Pancreas (tissue), 10 donors: ENCODE data around the gene POU4F1. TPM values are rescaled to one million over a fixed set of nuclear protein-coding genes. Genes with fewer than 3 reads are reported as not detected.

Source experiments
- ATAC-seq, 4 donors: fragments of 200-7000 bp; cut with Tn5 transposase; one replicate each; pipeline versions ENCODE4 v1.8.0 to v1.9.1; 2020; ENCODE audit warnings: mild to moderate bottlenecking in 4 of 4, moderate library complexity in 4 of 4
- DNase-seq, 6 donors: peaks; one replicate each; pipeline ENCODE4 v3.0.0-alpha.2; 2020
- FAIRE-seq: peaks from 2 replicates; lab custom pipeline; 2012; peaks lifted over from hg19 to GRCh38; lab: Jason Lieb, UNC
- H3K27ac ChIP-seq, 4 donors: fragments of 200-600 bp; sonication (generic); 1 replicate in 3 of 4; 2 replicates in 1 of 4; pipeline versions ENCODE4 v1.5.0 to v1.8.0; 2020
- H3K27me3 ChIP-seq, 4 donors: fragments of 200-600 bp; one replicate each; pipeline ENCODE4 v1.8.0; 2021
- H3K36me3 ChIP-seq, 3 donors: fragments of 200-600 bp; sonication (generic) in 1 of 3; one replicate each; pipeline versions ENCODE4 v1.5.0 to v1.8.0; 2020 to 2021
- H3K4me1 ChIP-seq, 3 donors: fragments of 200-600 bp; one replicate each; pipeline ENCODE4 v1.8.0; 2021
- H3K4me3 ChIP-seq, 4 donors: fragments of 200-600 bp; sonication (generic) in 2 of 4; one replicate each; pipeline versions ENCODE4 v1.5.0 to v1.8.0; 2020 to 2021
- H3K9me3 ChIP-seq, 4 donors: fragments of 200-600 bp; one replicate each; pipeline ENCODE4 v1.8.0; 2021
- WGBS, 2 donors: extraction: QIAGEN DNeasy Blood & Tissue Kit; methylation state at CpG; one replicate each; pipeline ENCODE4 v1.1.7; 2013; 5-methylcytosine and 5-hydroxymethylcytosine counted together
- intact Hi-C, 3 donors: fragments of 100-400 bp; cut with DNase I; formaldehyde crosslinking; loops; one replicate each; pipeline versions ENCODE4 v1.11.1 to v1.14.2; 2022
- polyA plus RNA-seq, 2 donors: library from polyadenylated mRNA; stranded (reverse); fragments of 200-250 nt; gene quantifications; one replicate each; pipeline ENCODE4 v1.2.3, GENCODE V29; 2013
- total RNA-seq, 6 donors: library from RNA; stranded (reverse); fragmentation: NEBNext Ultra II Directional in 4 of 6; extraction: Animal tissue kit (Norgen Biotek cat#: 25700) in 4 of 6; gene quantifications; one replicate each; pipeline versions ENCODE4 v1.2.1 to v1.2.4, GENCODE V29; 2021 to 2023
- TF ChIP-seq, protein P1 (sequence below), 4 donors: fragments of 200-600 bp; sonication (generic) in 3 of 4; IDR thresholded peaks; one replicate each; pipeline versions ENCODE4 v1.5.0 to v1.8.0; 2021; ENCODE audit warnings: antibody characterized with exemption in 4 of 4
- donor health status: healthy with polysubstance abuse.
- donor health status: DM: no; HTN: no; CAD: no; lungs with moderate emphysema.
- donor health status: DM: no; HTN: no; CAD: no.
- donor health status: control.
- donor health status: control.
- donor health status: Bipolar disorder and iron deficiency.
- donor health status: DM: yes; HTN: yes; CAD: no.
- donor health status: DM: no; HTN: no; CAD: no.
- donor health status: DM: no; HTN: no; CAD: no.
- donor health status: DM: yes; HTN: yes; CAD: no.

Gene POU4F1
- total and polyA plus RNA-seq, 8 donors: 0.02 to 0.06 (median 0.04) TPM; not detected in 5

DNA sequence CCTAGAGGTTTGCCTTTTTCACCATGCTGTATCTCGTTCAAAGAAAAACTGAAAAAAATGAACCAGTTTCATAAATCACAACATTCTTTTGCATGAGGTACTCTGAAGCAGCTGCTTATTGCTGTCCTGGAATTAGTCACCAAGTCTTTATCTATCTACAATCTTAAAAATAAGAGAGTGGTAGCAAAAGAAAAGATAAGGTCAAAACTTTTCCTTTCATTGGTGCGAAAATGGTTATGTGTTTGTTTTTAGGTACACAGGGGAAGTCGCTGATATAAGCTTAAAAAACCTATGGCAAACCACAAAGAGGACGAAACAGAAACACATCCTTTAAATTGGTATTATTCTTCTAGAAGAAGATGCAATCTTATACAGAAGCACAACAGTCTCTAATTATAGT is 34.9 kb upstream of the POU4F1 start:
- no peak overlapping the region for H3K27ac ChIP-seq
- H3K4me3 ChIP-seq: no peak overlapping the region
- DNase-seq (no peak), ATAC-seq (no peak), FAIRE-seq (no peak)
- intact Hi-C loops: no loop called here
- no peaks in the 10 kb centered on the region for H3K9me3 ChIP-seq
- TF ChIP-seq, protein P1, sequence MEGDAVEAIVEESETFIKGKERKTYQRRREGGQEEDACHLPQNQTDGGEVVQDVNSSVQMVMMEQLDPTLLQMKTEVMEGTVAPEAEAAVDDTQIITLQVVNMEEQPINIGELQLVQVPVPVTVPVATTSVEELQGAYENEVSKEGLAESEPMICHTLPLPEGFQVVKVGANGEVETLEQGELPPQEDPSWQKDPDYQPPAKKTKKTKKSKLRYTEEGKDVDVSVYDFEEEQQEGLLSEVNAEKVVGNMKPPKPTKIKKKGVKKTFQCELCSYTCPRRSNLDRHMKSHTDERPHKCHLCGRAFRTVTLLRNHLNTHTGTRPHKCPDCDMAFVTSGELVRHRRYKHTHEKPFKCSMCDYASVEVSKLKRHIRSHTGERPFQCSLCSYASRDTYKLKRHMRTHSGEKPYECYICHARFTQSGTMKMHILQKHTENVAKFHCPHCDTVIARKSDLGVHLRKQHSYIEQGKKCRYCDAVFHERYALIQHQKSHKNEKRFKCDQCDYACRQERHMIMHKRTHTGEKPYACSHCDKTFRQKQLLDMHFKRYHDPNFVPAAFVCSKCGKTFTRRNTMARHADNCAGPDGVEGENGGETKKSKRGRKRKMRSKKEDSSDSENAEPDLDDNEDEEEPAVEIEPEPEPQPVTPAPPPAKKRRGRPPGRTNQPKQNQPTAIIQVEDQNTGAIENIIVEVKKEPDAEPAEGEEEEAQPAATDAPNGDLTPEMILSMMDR (IDR thresholded peaks at IDR 0.05): no peak
- H3K4me1 ChIP-seq: no peaks in the 10 kb centered on the region
- no peaks in the 10 kb centered on the region for H3K27me3 ChIP-seq
- WGBS, 2 donors: 90 to 91% methylated on average over 4 of the region's 4 CpGs
- H3K36me3 ChIP-seq: peaks cover 0 to 20% (median 0%) of the 10 kb centered on the region in 3 donors

DNA sequence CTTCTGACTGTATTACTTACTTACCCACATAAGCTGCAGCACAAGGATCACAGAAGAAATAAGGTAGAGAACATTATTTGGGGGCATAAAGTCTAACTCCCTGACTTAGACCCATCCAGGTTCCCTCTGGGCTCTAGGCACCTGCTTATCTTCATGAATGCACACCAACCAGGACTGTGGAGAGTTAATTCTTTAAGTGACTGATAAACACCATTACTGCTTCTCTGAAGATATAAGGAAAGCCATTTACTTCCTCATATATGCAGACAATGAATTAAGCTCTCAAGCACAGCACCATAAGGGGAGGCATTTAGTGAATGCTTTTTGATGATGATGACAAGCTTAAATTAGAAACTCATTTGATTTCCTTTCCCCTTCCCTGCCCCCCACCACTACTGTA is 33.1 kb upstream of the POU4F1 start:
- Histone ChIP-seq H3K4me1 (no peaks in the 10 kb centered on the region), H3K27me3 (no peaks in the 10 kb centered on the region), H3K4me3 (no peak overlapping the region), H3K36me3 (peaks cover 0 to 26% (median 0%) of the 10 kb centered on the region in 3 donors), H3K9me3 (no peaks in the 10 kb centered on the region), H3K27ac (no peak overlapping the region)
- ATAC-seq (no peak), DNase-seq (no peak), FAIRE-seq (no peak)
- TF ChIP-seq, protein P1 (IDR thresholded peaks at IDR 0.05): no peak
- intact Hi-C loops: no loop called here

DNA sequence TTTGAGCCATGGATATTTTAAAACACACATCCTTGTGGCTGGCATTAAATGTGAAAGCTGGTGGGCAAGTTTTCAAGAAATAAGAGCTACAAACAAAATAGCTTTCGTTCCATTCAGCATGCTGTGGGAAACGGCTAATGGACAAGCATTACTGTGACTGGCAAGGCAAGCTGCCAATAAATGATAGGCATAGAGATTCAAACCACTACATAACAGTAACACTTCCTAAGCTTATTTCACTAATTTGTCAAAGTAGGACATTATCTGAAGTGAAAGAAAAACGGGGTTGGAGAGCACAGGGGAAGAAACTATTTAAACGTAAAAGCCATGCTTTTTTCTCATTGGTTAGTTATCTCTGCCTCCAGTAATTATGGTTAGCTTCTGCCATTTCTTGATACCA is 29.6 kb upstream of the POU4F1 start:
- FAIRE-seq (no peak), ATAC-seq (no peak), DNase-seq (no peak)
- H3K27ac ChIP-seq: no peak overlapping the region
- intact Hi-C loops: no loop called here
- no peak overlapping the region for H3K4me3 ChIP-seq
- H3K27me3 ChIP-seq: no peaks in the 10 kb centered on the region
- TF ChIP-seq, protein P1 (IDR thresholded peaks at IDR 0.05): no peak
- H3K36me3 ChIP-seq: peaks cover 0 to 26% (median 0%) of the 10 kb centered on the region in 3 donors
- WGBS, 2 donors: 75 to 83% methylated on average over 4 of the region's 4 CpGs
- no peaks in the 10 kb centered on the region for H3K9me3 ChIP-seq
- H3K4me1 ChIP-seq: no peaks in the 10 kb centered on the region

DNA sequence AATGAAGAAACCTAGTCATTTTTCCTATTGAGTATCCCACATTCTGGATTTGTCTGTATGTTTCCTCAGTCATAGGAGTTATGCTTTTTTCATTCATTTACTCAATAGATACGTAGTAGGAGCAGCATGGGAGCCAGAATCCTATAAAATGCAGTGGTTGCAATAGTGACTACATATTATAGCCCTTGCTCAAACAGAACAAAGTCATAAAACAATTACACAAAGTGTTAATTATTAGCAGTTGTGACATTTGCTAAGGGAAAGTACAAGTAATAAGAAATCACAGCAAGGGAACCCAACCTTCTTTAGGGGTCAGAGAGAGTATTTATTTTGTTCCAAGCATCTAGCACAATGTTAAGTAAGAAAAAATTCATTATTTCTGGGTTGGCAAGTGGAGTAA is 27.7 kb upstream of the POU4F1 start:
- ATAC-seq (no peak), DNase-seq (no peak), FAIRE-seq (no peak)
- Histone ChIP-seq H3K9me3 (no peaks in the 10 kb centered on the region), H3K4me1 (no peaks in the 10 kb centered on the region), H3K27me3 (no peaks in the 10 kb centered on the region), H3K4me3 (no peak overlapping the region), H3K36me3 (peaks cover 0 to 10% (median 0%) of the 10 kb centered on the region in 3 donors), H3K27ac (no peak overlapping the region)
- WGBS, 2 donors: 85 to 93% methylated on average over 1 of the region's 1 CpG
- intact Hi-C loops: no loop called here
- TF ChIP-seq, protein P1 (IDR thresholded peaks at IDR 0.05): no peak

DNA sequence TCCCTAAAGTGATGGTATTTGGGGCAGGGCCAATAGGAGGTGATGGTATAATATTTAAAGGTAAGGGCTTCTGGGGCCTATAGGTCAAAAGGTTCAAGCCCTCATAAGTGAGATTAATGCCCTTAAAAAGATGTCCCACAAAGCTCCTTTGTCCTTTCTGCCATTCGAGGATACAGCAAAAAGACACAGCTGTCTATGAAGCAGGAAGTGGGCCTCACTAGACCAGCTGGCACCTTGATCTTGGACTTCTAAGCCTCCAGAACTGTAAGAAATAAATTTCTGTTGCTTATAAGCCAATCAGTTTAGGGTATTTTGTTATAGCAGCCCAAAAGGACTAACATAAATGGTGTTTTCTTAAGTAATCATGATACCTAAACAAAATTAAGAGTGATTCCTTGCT is 27.2 kb upstream of the POU4F1 start:
- Histone ChIP-seq H3K36me3 (peaks cover 0 to 9% (median 0%) of the 10 kb centered on the region in 3 donors), H3K27me3 (no peaks in the 10 kb centered on the region), H3K4me1 (no peaks in the 10 kb centered on the region), H3K27ac (no peak overlapping the region), H3K9me3 (no peaks in the 10 kb centered on the region), H3K4me3 (no peak overlapping the region)
- 90 to 94% methylated on average over 1 of the region's 1 CpG for WGBS, 2 donors
- no peak for ATAC-seq
- FAIRE-seq: no peak
- TF ChIP-seq, protein P1 (IDR thresholded peaks at IDR 0.05): no peak
- intact Hi-C loops: no loop called here
- DNase-seq: no peak
